Gastrocnemius medialis (tissue), 4 donors: ENCODE results near the gene PRMT7.

ENCODE experiments used
- POLR2A ChIP-seq, 2 donors: fragments of 450-650 bp; IDR thresholded peaks; one replicate each; pipeline ENCODE4 v1.6.1; 2017; ENCODE audit warnings: antibody characterized with exemption in 2 of 2, mild to moderate bottlenecking in 2 of 2, moderate library complexity in 2 of 2
- TF ChIP-seq, protein P1 (sequence below), 5 experiments: fragments of 450-650 bp in 3 of 5; fragments of 200-600 bp in 2 of 5; sonication (generic) in 2 of 5; IDR thresholded peaks in 4 of 5; conservative IDR thresholded peaks in 1 of 5; 1 replicate in 4 of 5; 2 replicates in 1 of 5; pipeline ENCODE4 v1.5.1; 2016 to 2019; ENCODE audit warnings: antibody characterized with exemption in 5 of 5, mild to moderate bottlenecking in 3 of 5, moderate library complexity in 3 of 5

DNA sequence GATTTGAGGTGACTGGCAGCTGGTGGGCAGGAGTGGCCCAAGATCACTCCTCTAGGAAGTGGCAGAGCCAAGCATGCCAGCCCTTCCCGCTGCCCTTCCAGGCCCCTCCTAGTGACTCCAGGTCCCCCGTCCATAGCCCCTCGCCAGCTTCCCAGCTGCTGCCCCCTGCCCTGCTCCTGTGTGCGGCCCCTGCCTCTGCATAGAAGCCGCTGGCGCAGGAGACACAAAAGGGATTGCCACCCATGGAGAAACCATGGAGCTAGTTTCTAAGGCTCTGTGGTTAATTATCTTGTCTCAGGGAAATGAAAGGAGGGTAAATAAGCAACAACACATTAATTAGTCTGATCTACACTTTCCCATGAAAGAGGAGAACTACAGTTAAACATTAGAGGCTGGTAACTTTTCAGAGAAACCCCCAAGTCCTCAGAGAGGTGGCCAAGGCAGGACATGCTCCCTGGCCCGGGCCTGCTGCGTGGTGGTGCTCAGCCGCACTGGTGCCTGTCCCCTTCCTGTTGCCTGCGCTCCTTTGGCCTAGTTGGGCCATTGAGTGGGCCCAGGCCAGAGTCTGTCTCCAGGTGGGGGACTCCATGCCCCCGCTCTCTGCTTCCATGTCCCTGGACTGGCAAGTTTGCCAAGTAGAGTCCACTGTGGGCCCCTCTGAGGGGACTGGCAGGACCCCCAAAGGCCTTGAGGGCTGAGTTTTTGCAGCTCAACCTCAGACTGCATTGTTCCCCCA is 65.2 kb downstream of the PRMT7 start:
- TF ChIP-seq POLR2A (IDR thresholded peaks at IDR 0.05), result no peak
- TF ChIP-seq, protein P1, sequence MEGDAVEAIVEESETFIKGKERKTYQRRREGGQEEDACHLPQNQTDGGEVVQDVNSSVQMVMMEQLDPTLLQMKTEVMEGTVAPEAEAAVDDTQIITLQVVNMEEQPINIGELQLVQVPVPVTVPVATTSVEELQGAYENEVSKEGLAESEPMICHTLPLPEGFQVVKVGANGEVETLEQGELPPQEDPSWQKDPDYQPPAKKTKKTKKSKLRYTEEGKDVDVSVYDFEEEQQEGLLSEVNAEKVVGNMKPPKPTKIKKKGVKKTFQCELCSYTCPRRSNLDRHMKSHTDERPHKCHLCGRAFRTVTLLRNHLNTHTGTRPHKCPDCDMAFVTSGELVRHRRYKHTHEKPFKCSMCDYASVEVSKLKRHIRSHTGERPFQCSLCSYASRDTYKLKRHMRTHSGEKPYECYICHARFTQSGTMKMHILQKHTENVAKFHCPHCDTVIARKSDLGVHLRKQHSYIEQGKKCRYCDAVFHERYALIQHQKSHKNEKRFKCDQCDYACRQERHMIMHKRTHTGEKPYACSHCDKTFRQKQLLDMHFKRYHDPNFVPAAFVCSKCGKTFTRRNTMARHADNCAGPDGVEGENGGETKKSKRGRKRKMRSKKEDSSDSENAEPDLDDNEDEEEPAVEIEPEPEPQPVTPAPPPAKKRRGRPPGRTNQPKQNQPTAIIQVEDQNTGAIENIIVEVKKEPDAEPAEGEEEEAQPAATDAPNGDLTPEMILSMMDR (IDR thresholded peaks at IDR 0.05 in 4 of 5, conservative IDR thresholded peaks at IDR 0.05 in 1 of 5), result no peak
